Activated CD4-positive, alpha-beta T cell treated with anti-CD3 and anti-CD28 coated beads, Interleukin-2, amount 10 ng/mL, durations not matched to agents 7 days and 5 days (primary cell): ENCODE results near the gene CSTF2. TPM values are rescaled to one million over a fixed set of nuclear protein-coding genes. Genes with fewer than 3 reads are reported as not detected.

ENCODE experiments used
- total RNA-seq, 2 experiments: library from RNA; stranded (reverse); gene quantifications; one replicate each; pipeline ENCODE4 v1.2.3, GENCODE V29; 2021

CSTF2 gene
- total RNA-seq, 2 experiments from 2014 or later, result 33.9 to 35.8 TPM

Other genes starting within 250 kb of the CSTF2 start
- gene TNMD, start 235.5 kb upstream of the CSTF2 start, total RNA-seq, result not detected
- not detected for gene TSPAN6, start 183.6 kb upstream of the CSTF2 start, total RNA-seq
- not detected for gene SRPX2, start 176.2 kb upstream of the CSTF2 start, total RNA-seq
- not detected for gene SYTL4, start 88.3 kb upstream of the CSTF2 start, total RNA-seq
- not detected for gene NOX1, start 54.0 kb downstream of the CSTF2 start, total RNA-seq
- under 1 TPM; 0.08 to 0.12 TPM for gene XKRX, start 108.5 kb downstream of the CSTF2 start, total RNA-seq
- not detected for gene ARL13A, start 149.3 kb downstream of the CSTF2 start, total RNA-seq
- gene TRMT2B, start 231.7 kb downstream of the CSTF2 start, total RNA-seq, result 10 to 100 TPM; 25.4 to 25.8 TPM